Stimulated activated CD8-positive, alpha-beta memory T cell treated with anti-CD3 and anti-CD28 coated beads, Interleukin-12 subunit alpha, Interleukin-12 subunit beta, amount 100 ng/mL, for 24 hours (primary cell): ENCODE results near the gene ACTG2.
"Not testable (repeated sequence)": the region's sequence is repeated elsewhere in the genome, so short reads cannot be mapped to it uniquely, and the experiment has no call there.

ENCODE experiments used
- DNase-seq: peaks from one replicate; pipeline ENCODE4 v3.0.0-alpha.2; 2020; ENCODE audit errors: extremely low read depth

Gene ACTG2

DNA sequence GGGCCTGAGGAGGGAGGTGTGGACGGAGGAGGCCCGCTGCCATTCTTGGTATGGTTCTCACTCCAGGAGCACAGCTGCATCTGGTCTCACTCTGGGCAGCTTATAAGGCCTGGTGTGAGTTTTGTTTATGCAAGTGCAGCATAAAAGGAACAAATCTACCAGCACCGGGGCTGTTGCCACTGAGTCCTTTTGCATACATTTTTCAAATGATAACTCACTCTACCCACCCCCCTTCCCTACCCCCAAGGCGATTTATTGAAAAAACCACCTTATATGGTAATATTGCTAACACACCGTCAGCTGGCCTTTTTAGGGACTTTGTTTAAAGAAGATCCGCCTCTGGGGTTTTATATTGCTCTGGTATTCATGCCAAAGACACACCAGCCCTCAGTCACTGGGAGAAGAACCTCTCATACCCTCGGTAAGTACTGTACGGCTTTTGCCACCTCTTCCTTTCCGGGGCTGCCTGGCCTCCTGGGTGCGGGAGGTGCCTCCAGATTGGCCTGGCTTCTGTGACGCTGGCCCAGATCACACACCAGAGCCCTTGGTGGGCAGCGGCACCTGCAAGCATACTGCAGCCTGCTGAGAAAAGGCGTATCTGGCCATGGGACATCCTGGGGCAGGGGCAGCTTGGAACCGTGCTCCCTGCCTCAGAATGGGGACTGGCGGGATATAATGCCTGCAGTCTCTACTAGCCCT is at the start of gene ACTG2:
Gene ACTG2 (plus strand): TSS at position 378 of the 699 bp plus-strand sequence. CDS start 8,304 bp downstream, outside the sequence.
- DNase-seq, result no peak

GRCh38 chr2:73844087-73844486 is 48.7 kb upstream of the ACTG2 start:
- DNase-seq, result no peak

- no peak for DNase-seq
These were observed 42.8 kb upstream of the ACTG2 start for GRCh38 chr2:73850009-73850408.

DNA sequence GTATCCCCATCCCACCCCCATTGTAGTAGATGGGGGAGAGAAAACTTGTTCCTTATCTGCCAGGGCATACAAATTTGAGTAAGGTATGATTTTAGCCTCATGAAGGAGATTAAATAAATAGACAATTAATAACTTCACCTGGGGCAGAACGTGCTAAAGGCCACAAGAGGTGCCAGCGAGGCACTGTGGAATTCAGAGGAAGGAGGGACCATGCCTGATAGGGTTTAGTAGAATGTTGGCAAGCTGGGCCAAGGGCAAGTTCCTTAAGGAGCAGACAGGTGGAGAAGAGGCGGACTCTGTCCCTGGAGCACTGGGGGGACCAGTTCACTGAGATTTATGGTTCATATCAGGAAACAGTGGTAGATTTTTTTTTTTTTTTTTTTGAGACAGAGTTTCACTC is 41.5 kb upstream of the ACTG2 start:
- DNase-seq, result no peak

- no peak for DNase-seq
These were observed 40.8 kb upstream of the ACTG2 start for GRCh38 chr2:73852020-73852419.

GRCh38 chr2:73855526-73855925 is 37.3 kb upstream of the ACTG2 start:
- DNase-seq, result no peak

- DNase-seq, result no peak
These were observed 36.6 kb upstream of the ACTG2 start for GRCh38 chr2:73856214-73856613.

DNA sequence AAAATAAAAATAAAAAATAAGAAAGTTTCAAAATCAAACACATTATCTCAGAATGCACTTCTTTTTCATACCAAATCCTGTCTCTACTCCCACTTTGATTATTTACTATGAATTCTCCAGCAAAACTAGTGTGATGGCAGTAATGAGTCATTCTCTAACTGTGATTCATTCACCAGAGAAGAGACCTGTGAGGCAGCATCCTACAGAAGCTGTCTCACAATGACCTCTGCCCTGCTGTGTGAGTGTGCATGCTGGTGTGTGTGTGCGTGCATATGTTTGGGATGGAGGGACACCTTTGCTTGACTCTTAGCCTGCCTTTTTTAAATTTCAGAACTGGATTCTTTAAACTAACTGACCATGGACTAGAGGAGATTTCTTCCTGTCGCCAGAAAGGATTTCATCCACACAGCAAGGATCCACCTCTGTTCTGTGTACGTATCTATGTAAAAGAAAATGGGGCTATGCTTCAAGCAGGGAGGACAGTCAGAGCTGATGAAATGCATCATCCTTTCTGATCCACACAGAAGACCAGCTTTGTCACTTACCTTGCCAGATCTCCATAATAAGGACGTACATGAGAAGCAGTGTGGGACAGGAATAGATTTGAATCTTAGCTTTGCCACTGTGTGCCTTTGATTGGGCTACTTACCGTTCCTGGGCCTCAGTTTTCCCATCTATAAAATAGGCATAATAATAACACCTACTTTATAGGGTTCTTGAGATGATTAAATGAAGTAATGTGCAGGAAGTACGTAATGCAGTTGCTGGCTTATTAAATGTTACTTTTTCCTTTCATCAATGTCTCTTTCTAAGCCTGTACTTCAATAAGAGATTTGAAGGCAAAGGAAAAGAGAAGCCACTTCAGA is 32.9 kb upstream of the ACTG2 start:
- DNase-seq, result no peak

- no peak for DNase-seq
These were observed 29.8 kb upstream of the ACTG2 start for GRCh38 chr2:73862987-73863386.

- DNase-seq, result no peak
These were observed 24.4 kb upstream of the ACTG2 start for GRCh38 chr2:73868204-73868978.

GRCh38 chr2:73870084-73870483 is 22.7 kb upstream of the ACTG2 start:
- DNase-seq, result no peak

GRCh38 chr2:73877071-73877802 is 15.6 kb upstream of the ACTG2 start:
- DNase-seq, result no peak

- DNase-seq, result not testable (repeated sequence)
These were observed 14.8 kb upstream of the ACTG2 start for GRCh38 chr2:73877984-73878383.

GRCh38 chr2:73885406-73885805 is 7.4 kb upstream of the ACTG2 start:
- no peak for DNase-seq

GRCh38 chr2:73886357-73886756 is 6.5 kb upstream of the ACTG2 start:
- DNase-seq, result no peak

- not testable (repeated sequence) for DNase-seq
These were observed 5.0 kb upstream of the ACTG2 start for GRCh38 chr2:73887596-73888353.

DNA sequence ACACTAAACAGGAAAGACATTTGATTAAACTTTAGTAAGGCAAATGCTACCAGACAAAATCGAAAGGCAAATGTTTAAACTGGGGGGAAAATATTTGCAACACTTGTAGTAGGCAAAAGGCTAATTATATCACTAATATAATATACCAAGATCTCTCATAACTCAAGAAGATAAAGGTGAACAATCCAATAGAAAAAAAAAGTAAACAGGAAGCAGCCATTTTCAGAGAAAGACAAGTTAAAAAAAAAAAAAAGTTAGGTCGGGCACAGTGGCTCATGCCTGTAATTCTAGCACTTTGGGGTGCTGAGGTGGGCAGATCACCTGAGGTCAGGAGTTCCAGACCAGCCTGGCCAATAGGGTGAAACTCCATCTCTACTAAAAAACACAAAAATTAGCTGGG is 4.4 kb upstream of the ACTG2 start:
- DNase-seq, result no peak

GRCh38 chr2:73889206-73889605 is 3.6 kb upstream of the ACTG2 start:
- no peak for DNase-seq

- DNase-seq, result no peak
These were observed 2.3 kb upstream of the ACTG2 start for GRCh38 chr2:73890301-73891092.

DNA sequence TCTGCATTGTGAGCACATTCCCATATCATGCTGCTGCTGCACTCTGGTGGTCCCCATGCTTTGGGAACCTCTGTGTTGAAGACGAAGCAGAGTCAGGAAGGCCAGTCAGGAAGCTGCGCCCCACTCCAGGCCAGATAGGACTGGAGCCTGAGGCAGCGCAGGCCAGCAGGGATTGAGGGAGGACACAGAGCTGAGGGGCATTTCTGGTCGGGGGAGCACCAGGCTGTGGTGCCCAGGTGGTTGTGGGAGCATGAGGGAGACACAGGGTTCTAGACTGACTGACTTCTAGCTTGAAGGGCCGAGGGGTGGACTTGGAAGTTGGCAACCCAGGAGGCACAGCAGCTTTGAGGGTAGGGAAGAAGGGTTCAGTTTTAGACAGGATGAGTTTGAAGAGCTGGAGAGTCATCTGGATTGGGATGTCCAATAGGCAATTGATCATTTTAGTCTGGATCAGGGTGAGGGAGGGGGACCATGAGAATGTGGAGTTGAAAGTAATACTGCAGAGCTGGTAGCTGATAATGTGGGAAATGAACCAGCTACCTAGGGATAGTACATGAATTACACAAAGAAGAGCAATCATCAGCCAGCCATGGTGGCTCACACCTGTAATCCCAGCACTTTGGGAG is 1.4 kb upstream of the ACTG2 start:
- DNase-seq, result no peak
